Neural progenitor cell (in vitro differentiated cells): ENCODE results near the gene PIP5K1B. TPM values are rescaled to one million over a fixed set of nuclear protein-coding genes. Genes with fewer than 3 reads are reported as not detected.

Source experiments
- DNase-seq: peaks from one replicate; pipeline ENCODE4 v3.0.0-alpha.2; 2016; ENCODE audit warnings: low spot score
- H2AFZ ChIP-seq: fragments of 200-600 bp; sonication (generic); replicated peaks from 2 replicates; pipeline ENCODE4 v1.6.1; 2016; ENCODE audit warnings: antibody characterized with exemption
- H3F3A ChIP-seq: fragments of 200-600 bp; sonication (generic); 2 replicates; pipeline ENCODE4 v1.6.1; 2016; ENCODE audit warnings: antibody characterized with exemption, low read depth
- H3K27ac ChIP-seq: fragments of 200-600 bp; sonication (generic); 2 replicates; pipeline ENCODE4 v1.5.1; 2016; ENCODE audit warnings: mild to moderate bottlenecking
- H3K27me3 ChIP-seq: fragments of 200-600 bp; sonication (generic); 2 replicates; pipeline ENCODE4 v1.6.1; 2016; ENCODE audit warnings: mild to moderate bottlenecking, moderate library complexity
- H3K36me3 ChIP-seq: fragments of 200-600 bp; sonication (generic); 2 replicates; pipeline ENCODE4 v1.5.1; 2016
- H3K4me1 ChIP-seq: fragments of 200-600 bp; sonication (generic); 2 replicates; pipeline ENCODE4 v1.6.1; 2016; ENCODE audit warnings: mixed run types
- H3K4me2 ChIP-seq: fragments of 200-600 bp; sonication (generic); 2 replicates; pipeline ENCODE4 v1.6.1; 2016
- H3K4me3 ChIP-seq: fragments of 200-600 bp; sonication (generic); 2 replicates; pipeline ENCODE4 v1.5.1; 2016
- H3K79me2 ChIP-seq: fragments of 200-600 bp; sonication (generic); 2 replicates; pipeline ENCODE4 v1.6.1; 2016; ENCODE audit warnings: low read depth
- H3K9ac ChIP-seq: fragments of 200-600 bp; sonication (generic); 2 replicates; pipeline ENCODE4 v1.6.1; 2016
- H3K9me3 ChIP-seq: fragments of 200-600 bp; sonication (generic); 2 replicates; pipeline ENCODE4 v1.5.1; 2016; ENCODE audit warnings: low read depth
- H4K20me1 ChIP-seq: fragments of 200-600 bp; sonication (generic); 2 replicates; pipeline ENCODE4 v1.6.1; 2016; ENCODE audit warnings: low read depth
- H3K27ac Mint-ChIP-seq: 3 replicates; pipeline ENCODE4 v1.8.0; 2021; ENCODE audit warnings: mixed read lengths
- H3K27me3 Mint-ChIP-seq: 2 replicates; pipeline ENCODE4 v1.8.0; 2022; ENCODE audit warnings: low read depth, mild to moderate bottlenecking, inconsistent platforms, moderate library complexity, mixed read lengths; ENCODE audit not compliant: insufficient read depth
- H3K36me3 Mint-ChIP-seq: 3 replicates; pipeline ENCODE4 v1.8.0; 2021; ENCODE audit warnings: mixed read lengths
- H3K4me1 Mint-ChIP-seq: 3 replicates; pipeline ENCODE4 v1.8.0; 2021; ENCODE audit warnings: mixed read lengths
- H3K4me3 Mint-ChIP-seq: 3 replicates; pipeline ENCODE4 v1.8.0; 2021; ENCODE audit warnings: mild to moderate bottlenecking, moderate library complexity, mixed read lengths
- H3K9me3 Mint-ChIP-seq: 3 replicates; pipeline ENCODE4 v1.8.0; 2020; ENCODE audit warnings: mixed read lengths
- CTCF ChIP-seq: fragments of 200-600 bp; sonication (generic); IDR thresholded peaks from 2 replicates; pipeline ENCODE4 v1.5.1; 2017; ENCODE audit warnings: antibody characterized with exemption, mild to moderate bottlenecking
- EZH2 ChIP-seq: fragments of 200-600 bp; sonication (generic); IDR thresholded peaks from 2 replicates; pipeline ENCODE4 v1.6.1; 2017; ENCODE audit warnings: antibody characterized with exemption, mild to moderate bottlenecking, moderate library complexity
- EZH2phosphoT487 ChIP-seq: fragments of 200-600 bp; sonication (generic); IDR thresholded peaks from 2 replicates; pipeline ENCODE4 v1.6.1; 2017; ENCODE audit warnings: antibody characterized with exemption
- total RNA-seq: library from RNA; depleted of rRNA; stranded (reverse); fragments of >200 nt; gene quantifications from 2 replicates; pipeline ENCODE4 v1.2.3, GENCODE V29; 2015; ENCODE audit warnings: low replicate concordance

PIP5K1B gene
- total RNA-seq, 1 donor from 2014 or later = 3.2 TPM

DNA sequence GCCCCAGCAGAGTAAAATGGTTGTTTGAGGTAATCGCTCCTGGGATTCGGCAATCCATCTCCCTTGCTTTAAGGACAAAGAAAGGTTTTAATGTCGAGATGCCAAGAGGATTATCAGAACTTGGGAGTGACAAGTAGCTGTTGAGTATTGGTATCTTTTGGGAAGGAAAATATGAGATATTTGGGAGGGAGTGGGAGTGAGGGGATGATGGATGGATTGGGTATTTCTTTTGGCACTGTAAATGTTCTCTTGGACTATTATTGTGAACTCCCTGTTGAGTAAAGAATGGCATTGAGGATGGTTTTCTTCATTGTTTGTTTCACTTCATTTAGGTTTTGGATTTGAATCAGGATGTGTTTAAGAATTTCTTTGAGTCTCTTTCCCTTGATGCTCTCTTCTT, 86.1 kb downstream of the PIP5K1B start:
- H3K27ac Mint-ChIP-seq = no peak overlapping the region
- TF ChIP-seq EZH2 (no peak), CTCF (no peak), EZH2phosphoT487 (no peak)

DNA sequence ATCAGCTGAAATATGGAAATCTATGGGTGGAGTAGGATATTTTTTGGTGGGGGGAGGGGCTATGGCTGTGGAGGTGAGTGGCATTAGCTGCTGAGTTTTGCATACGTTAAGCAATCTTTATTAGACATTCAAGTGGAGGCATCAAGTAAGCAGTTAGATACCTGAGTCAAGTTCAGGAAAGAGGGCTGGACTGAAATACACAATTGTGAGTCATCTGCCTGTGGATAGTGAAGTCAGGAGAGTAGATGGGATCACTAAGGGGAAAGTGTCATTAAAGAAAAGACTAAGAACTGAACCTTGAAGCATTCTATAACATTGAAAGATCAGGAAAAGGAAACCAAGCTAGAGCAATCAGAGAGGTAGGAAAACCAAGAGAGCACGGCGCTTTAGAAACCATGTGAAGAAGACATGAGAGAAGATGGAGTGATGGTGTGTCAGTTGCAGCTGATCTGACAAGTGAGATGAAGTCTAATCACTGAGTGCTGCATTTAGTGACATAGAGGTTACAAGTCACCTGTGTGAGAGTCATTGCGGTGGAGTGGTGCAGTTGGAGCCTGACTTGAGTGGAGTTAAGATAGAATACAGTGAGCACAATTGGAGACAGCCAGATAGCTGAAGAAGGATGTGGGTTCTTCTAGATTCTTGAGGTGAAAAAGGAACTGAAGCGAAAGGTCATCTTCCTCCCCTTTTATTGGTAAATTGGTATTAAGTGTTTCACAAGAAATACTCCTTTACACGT, 88.7 kb downstream of the PIP5K1B start:
- Histone ChIP-seq H4K20me1 (no peaks in the 10 kb centered on the region), H3K36me3 (no peaks in the 10 kb centered on the region), H3K27me3 (no peaks in the 10 kb centered on the region), H3K9ac (no peak overlapping the region), H3K4me3 (no peak overlapping the region), H3F3A (no peaks in the 10 kb centered on the region), H3K4me1 (no peaks in the 10 kb centered on the region), H3K9me3 (no peaks in the 10 kb centered on the region), H3K4me2 (no peak overlapping the region), H2AFZ (no peak overlapping the region), H3K27ac (no peak overlapping the region), H3K79me2 (no peaks in the 10 kb centered on the region)
- H3K4me1 Mint-ChIP-seq = no peaks in the 10 kb centered on the region
- H3K36me3 Mint-ChIP-seq = no peaks in the 10 kb centered on the region
- peaks cover 2% of the 10 kb centered on the region for H3K27me3 Mint-ChIP-seq
- no peak for DNase-seq
- no peak for TF ChIP-seq EZH2
- TF ChIP-seq CTCF = no peak
- TF ChIP-seq EZH2phosphoT487 = no peak
- no peak overlapping the region for H3K4me3 Mint-ChIP-seq
- no peaks in the 10 kb centered on the region for H3K9me3 Mint-ChIP-seq
- no peak overlapping the region for H3K27ac Mint-ChIP-seq

More for the DNA sequence above, 86.1 kb downstream of the PIP5K1B start:
- no peaks in the 10 kb centered on the region for H3K36me3 ChIP-seq
- H3K4me1 Mint-ChIP-seq = no peaks in the 10 kb centered on the region
- H3K4me2 ChIP-seq = no peak overlapping the region
- H3F3A ChIP-seq = no peaks in the 10 kb centered on the region
- H4K20me1 ChIP-seq = no peaks in the 10 kb centered on the region
- no peaks in the 10 kb centered on the region for H3K4me1 ChIP-seq
- H3K4me3 ChIP-seq = no peak overlapping the region
- H3K36me3 Mint-ChIP-seq = peaks cover 1% of the 10 kb centered on the region
- no peak overlapping the region for H3K9ac ChIP-seq
- H3K79me2 ChIP-seq = no peaks in the 10 kb centered on the region
- H3K4me3 Mint-ChIP-seq = no peak overlapping the region
- no peaks in the 10 kb centered on the region for H3K27me3 ChIP-seq
- H3K9me3 Mint-ChIP-seq = no peaks in the 10 kb centered on the region
- H3K27me3 Mint-ChIP-seq = no peaks in the 10 kb centered on the region
- H3K27ac ChIP-seq = no peak overlapping the region
- no peak for DNase-seq
- no peak overlapping the region for H2AFZ ChIP-seq
- H3K9me3 ChIP-seq = no peaks in the 10 kb centered on the region

GRCh38 chr9:68794898-68795297, 89.9 kb downstream of the PIP5K1B start:
- no peak overlapping the region for H3K27ac ChIP-seq
- DNase-seq = no peak

More at GRCh38 chr9:68794898-68795297, 89.9 kb downstream of the PIP5K1B start:
- Histone ChIP-seq H3K4me1 (no peaks in the 10 kb centered on the region), H3K79me2 (no peaks in the 10 kb centered on the region), H3K4me3 (no peak overlapping the region), H3F3A (no peaks in the 10 kb centered on the region), H3K9me3 (no peaks in the 10 kb centered on the region), H3K36me3 (no peaks in the 10 kb centered on the region), H3K27me3 (no peaks in the 10 kb centered on the region), H3K4me2 (no peak overlapping the region), H4K20me1 (no peaks in the 10 kb centered on the region), H3K9ac (no peak overlapping the region), H2AFZ (no peak overlapping the region)
- H3K36me3 Mint-ChIP-seq = no peaks in the 10 kb centered on the region
- no peaks in the 10 kb centered on the region for H3K9me3 Mint-ChIP-seq
- TF ChIP-seq EZH2phosphoT487 (no peak), CTCF (no peak), EZH2 (no peak)
- H3K27me3 Mint-ChIP-seq = peaks cover 2% of the 10 kb centered on the region
- H3K27ac Mint-ChIP-seq = no peak overlapping the region
- no peaks in the 10 kb centered on the region for H3K4me1 Mint-ChIP-seq
- H3K4me3 Mint-ChIP-seq = no peak overlapping the region
